HG02763 (cell line): ENCODE measurements around the gene TLCD3B.
"Not testable (repeated sequence)": the region's sequence is repeated elsewhere in the genome, so short reads cannot be mapped to it uniquely, and the experiment has no call there.

Source experiments
- ATAC-seq: cut with Tn5 transposase; IDR thresholded peaks from one replicate; pipeline ENCODE4 v1.9.1; 2021; ENCODE audit warnings: mild to moderate bottlenecking, moderate library complexity; ENCODE audit not compliant: unreplicated experiment

The TLCD3B gene

DNA sequence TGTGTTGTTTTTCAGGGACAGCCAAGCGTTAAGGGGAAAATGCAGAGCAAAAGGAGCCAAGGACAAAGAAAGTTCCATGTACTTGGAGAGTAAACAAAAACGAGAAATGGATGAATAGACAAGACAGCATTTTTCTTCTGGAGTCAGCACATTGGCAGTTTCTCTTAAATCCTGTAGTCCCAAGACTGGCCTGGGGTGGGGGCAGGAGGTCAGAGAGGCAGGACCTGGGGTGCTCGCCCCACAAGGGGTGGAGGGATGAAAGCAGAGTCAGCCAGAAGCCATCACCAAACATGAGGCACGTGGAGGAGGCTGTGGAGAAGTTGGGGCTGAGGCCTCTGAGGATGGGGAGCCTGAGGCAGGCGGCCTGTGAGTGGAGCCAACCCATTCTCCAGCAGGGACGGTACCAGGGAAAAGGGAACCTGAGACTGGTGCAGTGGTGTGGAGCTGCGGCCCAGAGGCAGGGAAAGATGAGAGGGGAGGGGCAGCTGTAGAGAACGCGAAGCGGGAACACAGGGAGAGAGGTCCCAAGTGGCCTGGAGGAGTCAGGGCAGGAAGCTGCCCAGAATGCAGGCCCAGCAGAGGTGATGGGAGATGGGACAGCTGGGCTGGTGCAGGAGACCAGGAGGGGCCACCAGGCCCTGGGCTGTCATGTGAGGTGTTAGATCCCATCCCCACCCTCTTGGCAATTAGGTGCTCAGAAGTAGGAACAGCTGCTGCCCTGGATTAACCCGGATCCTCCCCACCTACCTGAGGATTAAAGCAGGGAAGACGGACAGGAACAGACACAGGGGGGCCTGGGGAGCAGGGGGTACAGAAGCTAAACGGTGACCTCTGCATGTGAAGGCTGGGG is 3.3 kb downstream of the TLCD3B start:
- ATAC-seq, result no peak

DNA sequence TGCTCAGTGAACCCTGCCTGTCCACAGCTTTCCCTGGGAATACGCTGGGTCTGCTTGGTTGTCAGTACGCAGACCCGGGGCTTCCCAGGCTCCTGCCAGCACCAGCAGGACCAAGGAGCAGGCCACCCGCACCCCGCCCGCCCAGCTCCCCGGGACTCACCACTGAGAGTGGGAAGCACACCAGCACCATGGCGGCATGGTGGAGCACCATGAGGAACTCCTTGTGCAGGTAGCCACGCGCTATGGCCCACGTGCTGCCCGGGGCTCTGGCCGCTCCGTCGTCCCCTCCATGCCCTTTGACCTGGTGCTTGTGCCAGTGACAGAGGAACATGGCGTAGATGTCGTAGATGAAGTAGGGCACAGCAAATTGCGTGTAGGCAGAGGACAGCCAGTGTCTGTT is 4.6 kb downstream of the TLCD3B start:
- ATAC-seq, result no peak

DNA sequence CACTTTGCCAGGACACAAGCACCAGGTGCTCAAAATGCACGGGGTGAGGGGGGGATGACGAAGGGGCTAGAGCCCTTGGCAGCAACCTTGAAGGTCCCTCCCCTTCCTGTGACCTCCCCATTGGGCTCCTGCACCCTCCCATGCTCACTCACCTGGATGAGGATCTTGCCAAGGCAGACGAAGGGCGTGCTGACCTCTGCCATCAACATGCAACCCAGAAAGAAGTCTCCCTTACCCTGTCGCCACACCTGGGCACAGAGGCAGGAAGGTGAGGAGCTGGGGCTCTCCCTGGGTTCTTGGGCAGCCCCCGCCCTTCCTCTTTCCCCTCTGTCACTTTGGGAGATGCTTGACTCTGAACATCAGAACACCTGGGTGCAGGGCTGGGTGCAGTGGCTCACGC is 5.5 kb downstream of the TLCD3B start:
- no peak for ATAC-seq

DNA sequence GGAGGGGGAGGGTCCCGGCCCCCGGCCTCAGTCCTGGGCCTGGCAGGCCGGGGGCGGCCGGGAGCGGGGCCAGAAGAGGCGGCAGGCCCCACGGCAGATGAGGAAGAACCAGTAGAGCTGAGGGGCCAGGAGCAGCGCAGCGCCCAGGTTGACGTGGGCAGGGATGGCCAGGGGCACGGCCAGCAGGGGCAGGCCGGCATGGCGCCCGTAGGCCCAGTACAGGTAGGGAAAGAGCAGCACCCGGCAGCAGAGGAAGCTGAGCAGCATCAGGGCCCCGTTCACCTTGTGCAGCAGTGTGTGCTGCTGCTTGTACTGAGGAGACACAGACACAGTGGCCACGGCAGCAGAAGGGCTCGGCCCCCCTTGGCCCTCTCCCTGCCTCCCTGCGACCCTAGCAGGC is 5.9 kb downstream of the TLCD3B start:
- ATAC-seq, result no peak

DNA sequence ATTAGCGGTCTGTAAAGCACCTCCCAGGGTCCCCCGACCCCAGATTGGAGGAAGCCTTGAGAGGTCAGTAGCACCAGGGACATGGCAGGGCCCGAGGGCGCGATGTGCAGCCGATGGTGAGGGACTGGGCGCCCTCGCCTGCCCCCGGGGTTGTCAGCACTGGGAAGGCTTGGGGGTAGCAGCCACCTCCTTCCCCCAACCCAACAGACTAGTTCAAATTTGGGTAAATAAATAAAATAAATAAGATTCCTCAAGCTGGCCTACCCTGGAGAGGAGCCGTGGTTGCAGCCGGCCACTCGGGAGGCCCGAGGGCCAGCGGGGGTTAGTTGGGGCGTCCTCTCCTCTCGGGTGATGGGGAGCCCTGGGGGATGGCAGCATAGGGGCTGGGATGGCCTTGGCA is 6.6 kb downstream of the TLCD3B start:
- ATAC-seq, result no peak

DNA sequence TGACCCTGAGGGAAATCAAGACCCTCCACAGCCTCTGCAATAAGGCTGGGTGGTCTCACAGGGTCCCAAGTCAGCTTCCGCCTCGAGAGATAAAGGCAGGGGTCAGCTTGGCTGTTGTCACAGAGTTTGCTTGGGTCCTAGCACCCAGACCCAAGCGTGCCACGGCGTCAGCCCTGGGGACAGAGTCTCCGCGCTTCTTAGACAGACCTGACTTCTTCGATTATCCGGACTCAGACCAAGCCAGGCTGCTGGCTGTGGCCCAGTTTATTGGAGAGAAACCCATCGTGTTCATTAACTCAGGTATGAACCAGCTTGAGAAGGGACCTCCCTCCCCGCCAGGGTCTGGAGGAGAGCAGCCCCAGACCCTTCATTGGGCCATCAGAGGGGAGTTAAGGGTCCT is 7.5 kb downstream of the TLCD3B start:
- no peak for ATAC-seq

DNA sequence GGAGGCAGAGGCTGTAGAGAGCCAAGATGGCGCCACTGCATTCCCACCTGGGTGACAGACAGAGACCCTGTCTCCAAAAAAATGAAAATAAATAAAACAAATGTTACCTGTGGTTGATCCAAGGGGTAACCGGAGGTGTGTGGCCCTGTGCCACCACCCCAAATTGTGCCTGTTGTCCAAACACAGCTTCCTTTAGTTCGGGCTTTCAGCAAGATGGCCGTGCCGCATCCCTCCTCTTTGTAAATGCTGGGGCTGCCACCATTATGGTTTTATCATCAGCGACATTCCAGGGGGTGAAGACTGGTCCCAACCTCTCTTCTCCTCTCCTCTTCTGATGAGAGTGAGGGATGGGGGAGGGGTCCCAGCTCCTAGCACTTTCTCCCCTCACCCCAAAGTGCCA is 8.2 kb downstream of the TLCD3B start, which contains the start of gene C16orf92:
TSS of gene C16orf92 (plus strand) at position 312 of the 400 bp plus-strand sequence. CDS start 143 bp downstream, outside the sequence.
- no peak for ATAC-seq

DNA sequence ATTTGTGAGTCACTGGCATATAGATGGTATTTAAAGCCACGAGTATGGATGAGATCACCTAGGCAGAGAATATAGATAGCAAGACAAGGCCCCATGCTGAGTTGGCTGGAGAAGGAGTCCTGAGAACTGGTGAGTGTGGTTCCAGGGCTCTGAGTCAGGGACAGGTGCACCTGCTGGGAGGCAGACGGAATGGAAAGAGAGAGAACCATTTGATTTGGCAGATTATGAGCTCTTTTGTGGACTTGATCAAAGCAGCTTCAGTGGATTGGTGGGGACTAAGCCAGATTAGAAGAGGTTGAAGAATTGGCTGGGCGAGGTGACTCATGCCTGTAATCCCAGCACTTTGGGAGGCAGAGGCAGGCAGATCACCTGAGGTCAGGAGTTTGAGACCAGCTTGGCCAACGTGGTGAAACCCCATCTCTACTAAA is 12.3 kb downstream of the TLCD3B start:
- ATAC-seq, result no peak

DNA sequence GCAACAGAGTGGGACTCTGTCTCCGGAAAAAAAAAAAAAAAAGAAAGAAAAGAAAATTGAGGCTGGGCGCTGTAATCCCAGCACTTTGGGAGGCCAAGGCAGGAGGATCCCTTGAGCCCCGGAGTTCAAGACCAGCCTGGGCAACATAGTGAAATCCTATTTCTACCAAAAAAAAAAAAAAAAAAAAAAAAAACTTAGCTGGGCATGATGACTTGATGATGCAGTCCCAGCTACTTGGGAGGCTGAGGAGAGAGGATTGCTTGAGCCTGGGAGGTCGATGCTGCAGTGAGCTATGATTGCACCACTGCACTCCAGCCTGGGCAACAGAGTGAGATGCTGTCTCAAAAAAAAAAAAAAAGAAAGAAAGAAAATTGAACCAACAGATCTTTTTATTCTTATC is 13.1 kb downstream of the TLCD3B start:
- not testable (repeated sequence) for ATAC-seq

DNA sequence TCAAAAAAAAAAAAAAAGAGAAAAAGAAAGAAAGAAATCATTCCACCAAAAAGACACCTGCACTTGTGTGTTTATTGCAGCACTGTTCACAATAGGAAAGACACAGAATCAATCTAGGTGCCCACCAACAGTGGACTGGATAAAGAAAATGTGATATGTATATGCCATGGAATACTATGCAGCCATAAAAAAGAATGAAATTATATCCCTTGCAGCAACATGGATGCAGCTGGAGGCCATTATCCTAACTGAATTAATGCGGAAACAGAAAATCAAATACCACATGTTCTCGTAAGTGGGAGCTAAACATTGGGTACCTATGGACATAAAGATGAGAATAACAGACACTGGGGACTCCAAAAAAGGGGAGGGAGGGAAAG is 13.8 kb downstream of the TLCD3B start:
- ATAC-seq, result no peak

DNA sequence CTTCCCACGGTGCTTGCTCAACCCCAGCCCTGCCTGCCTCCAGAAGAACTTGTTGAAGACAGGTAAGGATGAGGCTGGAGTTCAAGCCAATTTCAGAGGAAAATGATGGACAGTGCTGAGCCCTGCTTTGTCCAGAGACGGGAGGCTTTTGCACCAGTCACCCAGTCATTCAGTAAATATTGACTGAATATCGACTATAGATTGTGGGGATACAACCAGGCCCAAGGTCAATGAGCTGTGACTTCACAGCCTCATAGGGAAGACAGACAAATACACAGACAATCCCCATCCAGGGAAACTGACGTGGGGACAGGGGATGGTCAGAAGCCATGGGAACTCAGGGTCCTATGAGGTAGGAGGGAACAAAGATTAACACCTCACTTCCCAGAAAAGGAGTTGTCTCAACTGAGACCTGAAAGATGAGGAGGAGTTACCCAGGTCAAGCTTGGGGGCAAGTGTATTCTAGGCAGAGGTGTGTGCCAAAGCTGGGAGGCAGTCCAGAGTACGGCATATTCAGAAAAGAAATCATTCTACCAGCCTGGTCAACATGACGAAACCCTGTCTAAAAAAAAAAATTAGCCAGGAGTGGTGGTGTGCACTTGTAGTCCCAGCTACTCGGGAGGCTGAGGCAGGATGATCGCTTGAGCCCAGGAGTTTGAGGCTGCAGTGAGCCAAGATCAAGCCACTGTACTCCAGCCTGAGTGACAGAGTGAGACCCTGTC is 14.4 kb downstream of the TLCD3B start:
- no peak for ATAC-seq

DNA sequence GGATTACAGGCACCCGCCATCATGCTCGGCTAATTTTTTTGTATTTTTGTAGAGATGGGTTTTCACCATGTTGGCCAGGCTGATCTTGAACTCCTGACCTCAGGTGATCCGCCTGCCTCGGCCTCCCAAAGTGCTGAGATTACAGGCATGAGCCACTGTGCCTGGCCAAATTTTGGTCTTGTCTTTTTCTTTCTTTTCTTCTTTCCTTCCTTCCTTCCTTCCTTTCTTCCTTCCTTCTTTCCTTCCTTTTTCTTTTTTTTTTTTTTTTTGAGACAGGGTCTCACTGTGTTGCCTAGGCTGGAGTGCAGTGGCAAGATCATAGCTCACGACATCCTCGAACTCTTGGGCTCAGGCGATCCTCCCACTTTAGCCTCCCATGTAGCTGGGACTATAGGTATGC is 15.6 kb downstream of the TLCD3B start:
- ATAC-seq, result not testable (repeated sequence)

DNA sequence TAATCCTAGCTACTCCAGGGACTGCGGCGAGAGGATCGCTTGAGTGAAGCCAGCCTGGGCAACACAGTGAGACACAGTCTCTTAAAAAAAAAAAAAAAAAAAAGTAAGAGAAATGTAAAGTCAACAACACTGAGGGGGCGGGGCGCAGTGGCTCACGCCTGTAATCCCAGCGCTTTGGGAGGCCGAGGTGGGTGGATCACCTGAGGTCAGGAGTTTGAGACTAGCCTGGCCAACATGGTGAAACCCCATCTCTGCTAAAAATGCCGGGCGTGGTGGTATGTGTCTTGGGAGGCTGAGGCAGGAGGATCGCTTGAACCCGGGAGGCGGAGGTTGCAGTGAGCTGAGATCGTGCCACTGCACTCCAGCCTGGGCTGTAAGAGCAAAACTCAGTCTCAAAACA is 18.5 kb downstream of the TLCD3B start:
- not testable (repeated sequence) for ATAC-seq

DNA sequence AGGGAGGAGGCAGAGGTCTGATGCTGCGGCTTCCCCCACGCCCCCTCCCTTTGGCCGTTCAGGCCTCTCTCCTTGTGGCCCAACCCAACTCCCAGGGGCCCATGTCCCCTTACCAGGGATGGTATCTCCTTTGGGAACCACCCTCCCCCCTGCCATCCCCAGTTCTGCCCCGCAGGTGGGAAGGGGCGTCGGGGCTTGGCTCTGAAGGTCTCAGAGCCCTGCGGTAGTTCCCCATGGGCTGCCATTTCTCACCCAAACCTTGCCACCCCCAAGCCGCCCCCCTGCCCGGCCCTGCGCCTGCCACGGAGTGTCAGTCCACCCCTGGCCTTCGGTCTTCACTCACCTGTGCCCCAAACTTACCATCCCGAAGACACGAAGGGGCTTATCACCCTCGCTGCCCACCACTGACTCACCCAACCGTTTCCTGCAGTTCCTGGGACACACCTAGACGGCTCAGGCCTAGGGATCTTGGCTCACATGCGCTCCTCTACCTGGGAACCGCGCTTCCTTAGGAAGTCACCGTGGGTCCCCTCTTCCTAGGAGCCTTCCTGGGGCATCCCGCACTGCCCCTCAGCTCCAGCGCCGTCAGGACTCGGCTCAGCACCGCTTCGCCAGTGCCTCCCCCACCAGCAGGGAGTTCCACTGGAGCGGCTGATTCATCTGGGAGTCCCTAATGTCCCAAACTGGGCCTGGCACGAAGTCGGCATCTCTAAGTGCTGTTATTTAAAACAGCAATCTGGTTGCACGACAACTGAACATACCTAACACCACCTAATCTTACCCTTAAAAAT is 19.2 kb downstream of the TLCD3B start:
- no peak for ATAC-seq

DNA sequence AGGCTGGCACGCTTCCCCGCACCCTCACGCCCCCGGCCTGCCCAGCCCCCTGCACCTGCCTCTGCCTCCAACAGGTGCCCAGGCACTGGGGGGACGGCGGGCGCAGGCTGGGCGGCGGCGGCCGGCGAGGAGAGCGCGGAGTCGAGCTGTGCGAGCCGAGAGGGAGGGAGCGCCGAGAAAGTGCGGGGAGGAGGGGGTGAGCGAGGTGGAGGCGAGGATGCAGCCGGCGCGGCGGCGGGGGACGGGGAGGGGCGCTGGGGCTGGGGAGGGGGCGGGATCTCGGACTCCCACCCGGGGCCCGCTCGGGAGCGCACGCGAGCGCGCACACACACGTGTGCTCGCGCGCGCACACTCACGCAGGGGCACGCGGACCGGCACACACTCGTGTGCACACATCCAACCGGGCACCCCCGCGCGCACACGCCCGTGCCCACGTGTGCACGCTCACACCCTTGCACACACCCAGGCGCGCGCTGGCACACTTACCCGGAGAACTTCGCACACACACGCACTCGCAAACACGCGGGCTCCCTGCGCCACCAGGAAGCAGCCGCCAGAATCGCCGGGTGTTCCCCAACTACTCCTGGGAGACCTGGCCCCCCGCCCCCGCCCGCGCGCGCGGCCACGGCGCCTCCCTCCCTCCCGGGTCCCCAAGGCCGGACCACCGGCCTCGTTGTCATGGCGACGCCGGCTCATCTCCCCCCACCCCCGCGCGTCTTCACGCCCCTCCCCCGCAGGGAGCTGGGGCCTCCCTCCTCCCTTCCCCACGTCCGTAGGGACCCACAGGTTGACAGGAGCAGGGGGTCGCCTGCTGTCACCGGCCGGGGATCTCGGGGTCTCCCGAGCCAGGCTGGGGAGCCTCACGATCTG is 20.0 kb downstream of the TLCD3B start, which contains the start of gene DOC2A:
TSS of gene DOC2A (minus strand) at position 184 of the 870 bp plus-strand sequence. CDS start 805 bp downstream, outside the sequence.
- no peak for ATAC-seq

DNA sequence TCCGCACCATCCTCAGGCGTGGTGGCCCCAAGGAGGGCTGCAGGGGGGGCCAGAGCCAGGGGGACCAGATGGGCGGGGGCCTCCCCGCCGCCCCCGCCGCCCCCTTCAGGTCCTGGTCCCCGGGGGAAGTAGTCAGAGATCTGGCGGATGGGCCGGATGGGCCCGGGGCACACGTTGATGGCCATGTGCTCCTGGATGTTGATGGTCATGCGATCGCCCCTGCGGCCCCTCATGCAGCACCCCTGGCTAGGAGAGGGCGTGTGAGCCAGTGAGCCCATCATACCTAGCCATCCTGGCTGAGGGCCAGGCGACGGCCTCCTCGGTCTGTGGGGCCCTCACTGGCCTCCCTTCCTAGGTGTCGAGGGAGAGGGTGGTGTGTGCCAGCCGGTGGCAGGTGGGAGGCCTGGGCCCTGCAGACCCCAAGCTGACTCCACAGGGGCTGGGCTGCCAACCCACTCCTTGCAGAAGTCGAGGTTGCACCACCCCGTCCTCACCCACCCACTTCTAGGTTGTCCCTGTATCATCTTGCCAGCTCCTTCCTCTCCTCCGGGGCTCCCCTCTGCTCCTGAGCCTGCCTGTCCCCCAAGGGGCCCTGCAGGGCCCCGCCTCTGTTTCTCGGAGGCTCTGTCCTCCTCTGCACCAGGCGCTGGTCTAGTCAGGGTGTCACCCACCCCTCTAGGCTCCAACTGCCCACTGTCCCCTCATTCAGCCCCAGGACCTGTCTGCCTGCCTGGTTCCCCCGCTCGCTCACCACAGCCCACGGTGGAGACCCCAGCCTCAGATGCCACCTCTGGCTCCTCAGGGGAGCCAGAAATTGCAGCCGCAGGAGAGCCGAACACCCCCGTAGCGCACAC is 20.9 kb downstream of the TLCD3B start:
- no peak for ATAC-seq

DNA sequence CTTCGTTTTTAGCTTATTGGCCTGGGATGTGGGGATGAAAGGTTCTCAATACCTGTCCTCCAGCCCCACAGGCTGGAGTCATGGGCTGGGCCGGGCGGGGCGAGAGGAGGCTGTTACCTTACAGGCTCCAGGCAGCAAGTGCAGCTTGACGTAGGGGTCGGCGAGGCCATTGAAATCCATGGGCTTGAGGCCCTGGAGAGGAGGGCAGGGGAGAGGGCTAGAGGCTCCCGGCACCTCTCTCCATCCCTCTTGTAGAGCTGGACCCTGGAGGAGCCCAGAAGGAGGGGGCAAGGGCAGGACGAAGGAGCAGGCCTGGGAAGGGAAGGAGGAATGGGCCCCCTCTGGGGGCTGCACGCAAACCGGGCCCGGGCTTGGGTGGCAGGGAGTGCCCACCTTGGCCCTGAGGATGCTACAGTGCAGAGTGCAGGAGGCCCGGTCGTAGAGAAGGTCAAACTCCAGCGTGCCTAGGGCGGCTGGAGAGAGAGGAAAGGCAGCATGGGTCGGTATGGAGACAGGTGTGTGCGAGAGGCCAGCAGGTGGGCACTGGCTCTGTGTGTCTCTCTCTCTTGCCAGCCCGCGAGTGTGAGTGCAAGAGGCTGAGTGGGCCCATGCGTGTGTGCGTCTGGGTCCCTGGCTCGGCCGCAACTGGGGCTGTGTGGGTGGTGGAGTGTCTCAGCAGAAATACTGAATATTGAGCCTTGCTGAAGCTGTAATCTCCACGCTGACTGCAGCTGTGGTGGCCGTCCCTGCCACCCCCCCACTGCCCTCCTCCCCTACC is 21.8 kb downstream of the TLCD3B start:
- no peak for ATAC-seq

DNA sequence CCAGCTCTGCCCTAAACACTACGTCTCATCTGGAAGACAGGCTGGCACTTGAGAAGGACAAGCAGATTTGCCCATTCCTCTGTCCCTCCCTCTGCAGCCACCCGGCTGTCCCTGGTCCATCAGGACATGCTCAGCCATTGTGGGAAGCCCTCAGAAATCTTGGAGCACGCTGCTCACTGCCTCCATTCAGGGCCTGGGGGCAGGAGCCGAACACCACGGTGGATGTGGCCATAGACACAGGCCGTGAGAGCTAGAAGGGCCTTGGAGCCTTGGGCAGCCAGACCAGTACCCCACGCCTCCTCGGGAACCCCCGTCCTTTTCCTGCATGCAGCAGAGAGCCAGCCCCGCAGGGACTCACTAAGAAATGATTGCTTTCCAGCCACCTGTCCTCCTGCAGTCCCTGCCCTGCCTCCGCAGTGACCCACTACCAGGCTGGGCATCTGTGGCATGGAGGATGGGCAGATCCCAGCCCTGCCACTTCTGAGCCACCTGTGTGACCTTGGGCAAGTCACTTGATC is 23.6 kb downstream of the TLCD3B start:
- ATAC-seq, result no peak
